Thoracic aorta (tissue), 2 donors: ENCODE data around the gene SCAND1. TPM values are rescaled to one million over a fixed set of nuclear protein-coding genes. Genes with fewer than 3 reads are reported as not detected.
"Not testable (repeated sequence)": the region's sequence is repeated elsewhere in the genome, so short reads cannot be mapped to it uniquely, and the experiment has no call there.

Experiments used
- ATAC-seq: fragments of 150-250 bp; one replicate; pipeline ENCODE4 v1.8.0; 2017; ENCODE audit warnings: low read depth; ENCODE audit not compliant: insufficient number of reproducible peaks, low FRiP score
- DNase-seq: peaks from one replicate; pipeline ENCODE4 v3.0.0-alpha.2; 2020; ENCODE audit warnings: low spot score
- H3K27ac ChIP-seq, 2 donors: fragments of 200-600 bp; sonication (generic); 1 replicate in 1 of 2; 2 replicates in 1 of 2; pipeline ENCODE4 v1.5.1; 2016; ENCODE audit warnings: mild to moderate bottlenecking in 2 of 2, moderate library complexity in 2 of 2
- H3K27me3 ChIP-seq: fragments of 200-600 bp; sonication (generic); replicated peaks from 2 replicates; pipeline ENCODE4 v1.6.0; 2016; ENCODE audit warnings: mild to moderate bottlenecking; ENCODE audit not compliant: insufficient read depth
- H3K36me3 ChIP-seq: fragments of 200-600 bp; sonication (generic); one replicate; pipeline ENCODE4 v1.5.1; 2016
- H3K4me1 ChIP-seq, 2 donors: fragments of 200-600 bp; sonication (generic); 1 replicate in 1 of 2; 2 replicates in 1 of 2; pipeline versions ENCODE4 v1.5.1 to v1.6.0; 2016; ENCODE audit warnings: low read depth in 2 of 2, mild to moderate bottlenecking in 1 of 2; ENCODE audit not compliant: control insufficient read depth in 1 of 2
- H3K4me3 ChIP-seq: fragments of 200-600 bp; sonication (generic); 2 replicates; pipeline ENCODE4 v1.5.1; 2016; ENCODE audit warnings: mild to moderate bottlenecking
- H3K9me3 ChIP-seq: fragments of 200-600 bp; sonication (generic); 2 replicates; pipeline ENCODE4 v1.5.1; 2016
- CTCF ChIP-seq: fragments of 200-600 bp; sonication (generic); IDR thresholded peaks from one replicate; pipeline ENCODE4 v1.5.1; 2019; ENCODE audit warnings: antibody characterized with exemption
- total RNA-seq, 2 donors: library from RNA; depleted of rRNA; stranded (reverse); fragments of >200 nt; gene quantifications; one replicate each; pipeline versions ENCODE4 v1.1.0 to v1.2.3, GENCODE V29; 2016

SCAND1 gene
- total RNA-seq, 2 donors from 2014 or later, result 42.3 to 87.2 TPM

GRCh38 chr20:35972462-35972861 is 18.2 kb upstream of the SCAND1 start:
- ATAC-seq, result no peak
- no peak for DNase-seq
- no peaks in the 10 kb centered on the region for H3K27me3 ChIP-seq
- H3K36me3 ChIP-seq, result no peaks in the 10 kb centered on the region
- no peaks in the 10 kb centered on the region for H3K4me1 ChIP-seq
- TF ChIP-seq CTCF, result no peak
- H3K4me3 ChIP-seq, result no peak overlapping the region
- H3K27ac ChIP-seq, result no peak overlapping the region
- H3K9me3 ChIP-seq, result no peaks in the 10 kb centered on the region

GRCh38 chr20:35971981-35972380 is 17.7 kb upstream of the SCAND1 start:
- Histone ChIP-seq H3K4me1 (no peaks in the 10 kb centered on the region), H3K4me3 (no peak overlapping the region), H3K9me3 (no peaks in the 10 kb centered on the region), H3K27ac (no peak overlapping the region), H3K27me3 (no peaks in the 10 kb centered on the region), H3K36me3 (no peaks in the 10 kb centered on the region)
- ATAC-seq (no peak), DNase-seq (no peak)
- no peak for TF ChIP-seq CTCF

GRCh38 chr20:35968930-35969329 is 14.6 kb upstream of the SCAND1 start:
- ATAC-seq (no peak), DNase-seq (no peak)
- Histone ChIP-seq H3K27ac (no peak overlapping the region), H3K9me3 (no peaks in the 10 kb centered on the region), H3K27me3 (no peaks in the 10 kb centered on the region), H3K4me3 (no peak overlapping the region), H3K36me3 (no peaks in the 10 kb centered on the region), H3K4me1 (no peaks in the 10 kb centered on the region)
- no peak for TF ChIP-seq CTCF

- Histone ChIP-seq H3K9me3 (no peaks in the 10 kb centered on the region), H3K4me3 (no peak within 1 kb of the TSS), H3K27ac (no peak within 1 kb of the TSS), H3K36me3 (no peaks in the 10 kb centered on the region), H3K4me1 (no peaks in the 10 kb centered on the region), H3K27me3 (no peaks in the 10 kb centered on the region)
- no peak for TF ChIP-seq CTCF
- ATAC-seq (no peak), DNase-seq (no peak)
These were observed 13.8 kb upstream of the SCAND1 start, which contains the start of gene CNBD2 for GRCh38 chr20:35967979-35968640. Gene CNBD2, plus strand, starts transcription at chr20:35968590. Its CDS starts 173 bp downstream, at chr20:35968763.

GRCh38 chr20:35963878-35964277 is 9.6 kb upstream of the SCAND1 start:
- no peak for ATAC-seq

GRCh38 chr20:35959291-35959690 is 5.0 kb upstream of the SCAND1 start:
- H3K36me3 ChIP-seq, H3K9me3 ChIP-seq, DNase-seq, ATAC-seq, H3K27me3 ChIP-seq, H3K4me1 ChIP-seq, H3K27ac ChIP-seq, H3K4me3 ChIP-seq: not testable (repeated sequence)

More at GRCh38 chr20:35963878-35964277, 9.6 kb upstream of the SCAND1 start:
- no peak overlapping the region for H3K27ac ChIP-seq
- no peaks in the 10 kb centered on the region for H3K36me3 ChIP-seq
- H3K27me3 ChIP-seq, result no peaks in the 10 kb centered on the region
- H3K4me3 ChIP-seq, result no peak overlapping the region
- H3K9me3 ChIP-seq, result no peaks in the 10 kb centered on the region
- no peak for TF ChIP-seq CTCF
- DNase-seq, result no peak
- no peaks in the 10 kb centered on the region for H3K4me1 ChIP-seq
